Endothelial cell (in vitro differentiated cells): Measurements from ENCODE around the gene RNF111. TPM values are rescaled to one million over a fixed set of nuclear protein-coding genes. Genes with fewer than 3 reads are reported as not detected.

ENCODE experiments used
- DNase-seq: peaks from one replicate; pipeline ENCODE4 v3.0.0; 2021; ENCODE audit warnings: low spot score
- H3K27ac Mint-ChIP-seq: one replicate; pipeline ENCODE4 v1.8.0; 2021; ENCODE audit warnings: mixed read lengths, inconsistent platforms; ENCODE audit not compliant: unreplicated experiment
- H3K27me3 Mint-ChIP-seq: one replicate; pipeline ENCODE4 v1.8.0; 2021; ENCODE audit warnings: mild to moderate bottlenecking, moderate library complexity, mixed read lengths, inconsistent platforms; ENCODE audit not compliant: unreplicated experiment
- H3K36me3 Mint-ChIP-seq: one replicate; pipeline ENCODE4 v1.8.0; 2021; ENCODE audit warnings: mild to moderate bottlenecking, low read depth, mixed read lengths, inconsistent platforms; ENCODE audit not compliant: unreplicated experiment
- H3K4me1 Mint-ChIP-seq: one replicate; pipeline ENCODE4 v1.8.0; 2021; ENCODE audit warnings: mild to moderate bottlenecking, mixed read lengths, inconsistent platforms; ENCODE audit not compliant: unreplicated experiment
- H3K4me3 Mint-ChIP-seq: one replicate; pipeline ENCODE4 v1.8.0; 2021; ENCODE audit warnings: mild to moderate bottlenecking, mixed read lengths, inconsistent platforms; ENCODE audit not compliant: unreplicated experiment
- H3K9me3 Mint-ChIP-seq: one replicate; pipeline ENCODE4 v1.8.0; 2021; ENCODE audit warnings: mixed read lengths, inconsistent platforms; ENCODE audit not compliant: unreplicated experiment
- CTCF ChIP-seq: fragments of 200-600 bp; sonication (generic); IDR thresholded peaks from one replicate; pipeline ENCODE4 v1.5.0; 2021; ENCODE audit warnings: antibody characterized with exemption; ENCODE audit not compliant: unreplicated experiment
- total RNA-seq: library from RNA; stranded (reverse); fragmentation: NEBNext Ultra II Directional; extraction: Animal tissue kit (Norgen Biotek cat#: 25700); gene quantifications from one replicate; pipeline ENCODE4 v1.2.1, GENCODE V29; 2021; ENCODE audit not compliant: unreplicated experiment

Gene RNF111
- total RNA-seq, 1 donor from 2014 or later, result 53.4 TPM

- peak; percentile 83 for TF ChIP-seq CTCF
- H3K36me3 Mint-ChIP-seq, result no peaks in the 10 kb centered on the region
- H3K4me1 Mint-ChIP-seq, result no peaks in the 10 kb centered on the region
- DNase-seq, result peak; percentile 63
- H3K9me3 Mint-ChIP-seq, result no peaks in the 10 kb centered on the region
- H3K27me3 Mint-ChIP-seq, result no peaks in the 10 kb centered on the region
- H3K27ac Mint-ChIP-seq, result no peak overlapping the region
- no peak overlapping the region for H3K4me3 Mint-ChIP-seq
Observed at GRCh38 chr15:58957101-58957973, 30.1 kb upstream of the RNF111 start.

DNA sequence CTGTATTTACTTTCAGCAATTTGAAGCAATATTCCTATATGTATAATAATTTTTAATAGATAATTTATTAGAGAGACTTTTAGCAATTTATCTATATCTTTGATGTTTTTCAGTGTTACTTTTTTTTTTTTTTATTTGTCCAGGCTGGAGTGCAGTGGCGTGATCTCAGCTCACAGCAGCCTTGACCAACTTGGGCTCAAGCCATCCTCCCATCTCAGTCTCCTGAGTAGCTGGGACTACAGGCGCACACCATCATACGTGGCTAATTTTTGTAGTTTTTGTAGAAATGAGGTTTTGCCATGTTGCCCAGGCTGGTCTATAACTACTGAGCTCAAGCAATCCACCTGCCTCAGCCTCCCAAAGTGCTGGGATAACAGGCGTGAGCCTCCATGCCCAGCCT lies 28.7 kb upstream of the RNF111 start:
- no peak for TF ChIP-seq CTCF
- Mint-ChIP-seq H3K27ac (no peak overlapping the region), H3K4me1 (no peaks in the 10 kb centered on the region), H3K27me3 (no peaks in the 10 kb centered on the region), H3K4me3 (no peak overlapping the region), H3K9me3 (no peaks in the 10 kb centered on the region), H3K36me3 (no peaks in the 10 kb centered on the region)
- DNase-seq, result no peak

GRCh38 chr15:58962136-58962535 lies 25.3 kb upstream of the RNF111 start:
- H3K4me3 Mint-ChIP-seq, result no peak overlapping the region
- no peak for DNase-seq
- H3K36me3 Mint-ChIP-seq, result no peaks in the 10 kb centered on the region
- H3K4me1 Mint-ChIP-seq, result no peaks in the 10 kb centered on the region
- no peak overlapping the region for H3K27ac Mint-ChIP-seq
- TF ChIP-seq CTCF, result no peak
- H3K9me3 Mint-ChIP-seq, result no peaks in the 10 kb centered on the region
- H3K27me3 Mint-ChIP-seq, result no peaks in the 10 kb centered on the region

GRCh38 chr15:58962662-58963565 lies 24.5 kb upstream of the RNF111 start:
- Mint-ChIP-seq H3K9me3 (no peaks in the 10 kb centered on the region), H3K27ac (no peak overlapping the region), H3K4me1 (no peaks in the 10 kb centered on the region), H3K27me3 (no peaks in the 10 kb centered on the region), H3K4me3 (no peak overlapping the region), H3K36me3 (no peaks in the 10 kb centered on the region)
- no peak for DNase-seq
- TF ChIP-seq CTCF, result no peak
